GM23338 (cell line): ENCODE data around the gene GDAP1L1. TPM values are rescaled to one million over a fixed set of nuclear protein-coding genes. Genes with fewer than 3 reads are reported as not detected.

Experiments used
- ATAC-seq: fragments of 200-7000 bp; cut with Tn5 transposase; 3 replicates; pipeline ENCODE4 v1.9.1; 2020
- DNase-seq: peaks from one replicate; pipeline ENCODE4 v3.0.0-alpha.2; 2015; ENCODE audit warnings: low spot score
- H2AFZ ChIP-seq: fragments of 200-600 bp; sonication (generic); 2 replicates; pipeline ENCODE4 v1.8.0; 2016; ENCODE audit warnings: antibody characterized with exemption, mild to moderate bottlenecking, moderate library complexity
- H3F3A ChIP-seq: fragments of 200-600 bp; sonication (generic); replicated peaks from 2 replicates; pipeline ENCODE4 v1.8.0; 2017; ENCODE audit warnings: antibody characterized with exemption, mixed run types, low read depth
- H3K27ac ChIP-seq: fragments of 200-600 bp; sonication (generic); 2 replicates; pipeline ENCODE4 v1.6.1; 2016; ENCODE audit warnings: low read depth
- H3K27me3 ChIP-seq: fragments of 200-600 bp; sonication (generic); 2 replicates; pipeline ENCODE4 v1.8.0; 2016; ENCODE audit warnings: mild to moderate bottlenecking, mixed run types, moderate library complexity; ENCODE audit not compliant: insufficient read depth
- H3K36me3 ChIP-seq: fragments of 200-600 bp; sonication (generic); 2 replicates; pipeline ENCODE4 v1.8.0; 2016; ENCODE audit warnings: mild to moderate bottlenecking; ENCODE audit not compliant: insufficient read depth
- H3K4me1 ChIP-seq: fragments of 200-600 bp; sonication (generic); 2 replicates; pipeline ENCODE4 v1.8.0; 2016; ENCODE audit warnings: mild to moderate bottlenecking, moderate library complexity; ENCODE audit not compliant: insufficient read depth
- H3K4me2 ChIP-seq: fragments of 200-600 bp; sonication (generic); 2 replicates; pipeline ENCODE4 v1.7.1; 2017; ENCODE audit warnings: mixed run types
- H3K4me3 ChIP-seq: fragments of 200-600 bp; sonication (generic); 2 replicates; pipeline ENCODE4 v1.6.1; 2016; ENCODE audit warnings: mixed run types
- H3K79me2 ChIP-seq: fragments of 200-600 bp; sonication (generic); replicated peaks from 2 replicates; pipeline ENCODE4 v1.8.0; 2017; ENCODE audit warnings: mild to moderate bottlenecking; ENCODE audit not compliant: insufficient read depth
- H3K9me2 ChIP-seq: fragments of 200-600 bp; sonication (generic); 2 replicates; pipeline ENCODE4 v1.8.0; 2017; ENCODE audit not compliant: insufficient read depth
- H4K20me1 ChIP-seq: fragments of 200-600 bp; sonication (generic); replicated peaks from 2 replicates; pipeline ENCODE4 v1.8.0; 2017; ENCODE audit warnings: mild to moderate bottlenecking; ENCODE audit not compliant: insufficient read depth
- H3K27ac Mint-ChIP-seq: 2 replicates; pipeline ENCODE4 v1.8.0; 2020; ENCODE audit warnings: inconsistent platforms, mild to moderate bottlenecking, moderate library complexity, mixed read lengths
- H3K27me3 Mint-ChIP-seq: 3 replicates; pipeline ENCODE4 v1.8.0; 2022; ENCODE audit warnings: low read depth, mild to moderate bottlenecking, moderate library complexity, mixed read lengths, inconsistent platforms; ENCODE audit not compliant: insufficient read depth, poor library complexity
- H3K36me3 Mint-ChIP-seq: 3 replicates; pipeline ENCODE4 v1.8.0; 2021; ENCODE audit warnings: low read depth, mild to moderate bottlenecking, inconsistent platforms, moderate library complexity, mixed read lengths
- H3K4me1 Mint-ChIP-seq: 3 replicates; pipeline ENCODE4 v1.8.0; 2020; ENCODE audit warnings: mild to moderate bottlenecking, inconsistent platforms, mixed read lengths
- H3K4me3 Mint-ChIP-seq: 3 replicates; pipeline ENCODE4 v1.8.0; 2021; ENCODE audit warnings: moderate library complexity, mild to moderate bottlenecking, inconsistent platforms, mixed read lengths
- H3K9me3 Mint-ChIP-seq: 3 replicates; pipeline ENCODE4 v1.8.0; 2020; ENCODE audit warnings: moderate library complexity, mild to moderate bottlenecking, inconsistent platforms, mixed read lengths
- CREB1 ChIP-seq: fragments of 250-450 bp; sonication (Bioruptor Pico); IDR thresholded peaks from 2 replicates; pipeline ENCODE4 v1.5.0; 2020; ENCODE audit warnings: low read depth, mild to moderate bottlenecking, moderate library complexity
- EZH2 ChIP-seq: fragments of 200-600 bp; sonication (generic); IDR thresholded peaks from one replicate; pipeline ENCODE4 v1.8.0; 2017; ENCODE audit warnings: antibody characterized with exemption, mild to moderate bottlenecking, low read depth; ENCODE audit not compliant: unreplicated experiment
- EZH2phosphoT487 ChIP-seq: fragments of 200-600 bp; sonication (generic); IDR thresholded peaks from one replicate; pipeline ENCODE4 v1.8.1; 2018; ENCODE audit warnings: antibody characterized with exemption; ENCODE audit not compliant: unreplicated experiment
- JUNB ChIP-seq: IDR thresholded peaks from one replicate; pipeline ENCODE4 v1.6.1; 2016; ENCODE audit warnings: antibody characterized with exemption; ENCODE audit not compliant: unreplicated experiment
- NANOG ChIP-seq: IDR thresholded peaks from 2 replicates; pipeline ENCODE4 v1.6.1; 2016; ENCODE audit warnings: antibody characterized with exemption, borderline replicate concordance
- POLR2AphosphoS5 ChIP-seq: IDR thresholded peaks from 2 replicates; pipeline ENCODE4 v1.6.1; 2016; ENCODE audit warnings: antibody characterized with exemption, low read depth
- STAT1 ChIP-seq: IDR thresholded peaks from one replicate; pipeline ENCODE4 v1.6.1; 2016; ENCODE audit warnings: antibody characterized with exemption; ENCODE audit not compliant: unreplicated experiment
- ZNF331 ChIP-seq: fragments of 250-450 bp; sonication (Bioruptor Pico); IDR thresholded peaks from 2 replicates; pipeline ENCODE4 v1.5.0; 2020; ENCODE audit warnings: low read depth, mild to moderate bottlenecking, moderate library complexity
- polyA plus RNA-seq: library from polyadenylated mRNA; unstranded; fragments of >200 nt; fragmentation: Nextera tagmentation; extraction: Ambion mirVana; gene quantifications from 2 replicates; pipeline ENCODE4 v1.2.1, GENCODE V29; 2016
- total RNA-seq: library from RNA; depleted of rRNA; stranded (reverse); fragments of >200 nt; shearing (Covaris generic); gene quantifications from 2 replicates; pipeline ENCODE4 v1.2.3, GENCODE V29; 2014
- TF ChIP-seq, protein P1 (sequence below): IDR thresholded peaks from one replicate; pipeline ENCODE4 v1.6.1; 2018; ENCODE audit warnings: antibody characterized with exemption; ENCODE audit not compliant: unreplicated experiment
- TF ChIP-seq, protein P2 (sequence below): IDR thresholded peaks from 2 replicates; pipeline ENCODE4 v1.6.1; 2016; ENCODE audit warnings: antibody characterized with exemption

Gene GDAP1L1
- total and polyA plus RNA-seq, 2 experiments from 2014 or later: 4.5 to 11.2 TPM

DNA sequence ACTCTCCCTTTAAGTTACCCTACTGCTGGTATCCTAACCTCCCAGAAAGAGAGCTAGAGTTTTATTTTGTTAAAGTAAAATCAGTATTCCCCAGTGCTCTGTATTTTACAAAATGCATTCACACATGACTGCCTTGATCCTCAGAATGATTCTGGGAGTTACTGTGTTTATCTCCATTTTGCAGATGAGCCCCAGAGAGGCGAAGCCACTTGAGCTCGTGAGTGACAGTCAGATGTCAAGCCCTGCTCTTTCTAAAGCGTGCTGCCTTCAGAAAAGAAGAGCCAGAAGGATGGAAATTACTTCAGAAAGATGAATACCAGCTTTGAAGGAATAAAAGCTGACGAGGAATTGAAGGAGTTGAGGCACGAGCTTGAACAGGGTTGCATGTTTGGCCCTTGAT lies 22.5 kb upstream of the GDAP1L1 start (continued):
- TF ChIP-seq, protein P1, sequence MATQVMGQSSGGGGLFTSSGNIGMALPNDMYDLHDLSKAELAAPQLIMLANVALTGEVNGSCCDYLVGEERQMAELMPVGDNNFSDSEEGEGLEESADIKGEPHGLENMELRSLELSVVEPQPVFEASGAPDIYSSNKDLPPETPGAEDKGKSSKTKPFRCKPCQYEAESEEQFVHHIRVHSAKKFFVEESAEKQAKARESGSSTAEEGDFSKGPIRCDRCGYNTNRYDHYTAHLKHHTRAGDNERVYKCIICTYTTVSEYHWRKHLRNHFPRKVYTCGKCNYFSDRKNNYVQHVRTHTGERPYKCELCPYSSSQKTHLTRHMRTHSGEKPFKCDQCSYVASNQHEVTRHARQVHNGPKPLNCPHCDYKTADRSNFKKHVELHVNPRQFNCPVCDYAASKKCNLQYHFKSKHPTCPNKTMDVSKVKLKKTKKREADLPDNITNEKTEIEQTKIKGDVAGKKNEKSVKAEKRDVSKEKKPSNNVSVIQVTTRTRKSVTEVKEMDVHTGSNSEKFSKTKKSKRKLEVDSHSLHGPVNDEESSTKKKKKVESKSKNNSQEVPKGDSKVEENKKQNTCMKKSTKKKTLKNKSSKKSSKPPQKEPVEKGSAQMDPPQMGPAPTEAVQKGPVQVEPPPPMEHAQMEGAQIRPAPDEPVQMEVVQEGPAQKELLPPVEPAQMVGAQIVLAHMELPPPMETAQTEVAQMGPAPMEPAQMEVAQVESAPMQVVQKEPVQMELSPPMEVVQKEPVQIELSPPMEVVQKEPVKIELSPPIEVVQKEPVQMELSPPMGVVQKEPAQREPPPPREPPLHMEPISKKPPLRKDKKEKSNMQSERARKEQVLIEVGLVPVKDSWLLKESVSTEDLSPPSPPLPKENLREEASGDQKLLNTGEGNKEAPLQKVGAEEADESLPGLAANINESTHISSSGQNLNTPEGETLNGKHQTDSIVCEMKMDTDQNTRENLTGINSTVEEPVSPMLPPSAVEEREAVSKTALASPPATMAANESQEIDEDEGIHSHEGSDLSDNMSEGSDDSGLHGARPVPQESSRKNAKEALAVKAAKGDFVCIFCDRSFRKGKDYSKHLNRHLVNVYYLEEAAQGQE: no peak
- no peak for TF ChIP-seq ZNF331
- TF ChIP-seq CREB1 (CRISPR knock-in tag): no peak
- TF ChIP-seq EZH2phosphoT487: no peak
- TF ChIP-seq, protein P2, sequence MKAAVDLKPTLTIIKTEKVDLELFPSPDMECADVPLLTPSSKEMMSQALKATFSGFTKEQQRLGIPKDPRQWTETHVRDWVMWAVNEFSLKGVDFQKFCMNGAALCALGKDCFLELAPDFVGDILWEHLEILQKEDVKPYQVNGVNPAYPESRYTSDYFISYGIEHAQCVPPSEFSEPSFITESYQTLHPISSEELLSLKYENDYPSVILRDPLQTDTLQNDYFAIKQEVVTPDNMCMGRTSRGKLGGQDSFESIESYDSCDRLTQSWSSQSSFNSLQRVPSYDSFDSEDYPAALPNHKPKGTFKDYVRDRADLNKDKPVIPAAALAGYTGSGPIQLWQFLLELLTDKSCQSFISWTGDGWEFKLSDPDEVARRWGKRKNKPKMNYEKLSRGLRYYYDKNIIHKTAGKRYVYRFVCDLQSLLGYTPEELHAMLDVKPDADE: no peak
- no peak for TF ChIP-seq STAT1
- no peak for TF ChIP-seq POLR2AphosphoS5
- no peak for TF ChIP-seq JUNB

DNA sequence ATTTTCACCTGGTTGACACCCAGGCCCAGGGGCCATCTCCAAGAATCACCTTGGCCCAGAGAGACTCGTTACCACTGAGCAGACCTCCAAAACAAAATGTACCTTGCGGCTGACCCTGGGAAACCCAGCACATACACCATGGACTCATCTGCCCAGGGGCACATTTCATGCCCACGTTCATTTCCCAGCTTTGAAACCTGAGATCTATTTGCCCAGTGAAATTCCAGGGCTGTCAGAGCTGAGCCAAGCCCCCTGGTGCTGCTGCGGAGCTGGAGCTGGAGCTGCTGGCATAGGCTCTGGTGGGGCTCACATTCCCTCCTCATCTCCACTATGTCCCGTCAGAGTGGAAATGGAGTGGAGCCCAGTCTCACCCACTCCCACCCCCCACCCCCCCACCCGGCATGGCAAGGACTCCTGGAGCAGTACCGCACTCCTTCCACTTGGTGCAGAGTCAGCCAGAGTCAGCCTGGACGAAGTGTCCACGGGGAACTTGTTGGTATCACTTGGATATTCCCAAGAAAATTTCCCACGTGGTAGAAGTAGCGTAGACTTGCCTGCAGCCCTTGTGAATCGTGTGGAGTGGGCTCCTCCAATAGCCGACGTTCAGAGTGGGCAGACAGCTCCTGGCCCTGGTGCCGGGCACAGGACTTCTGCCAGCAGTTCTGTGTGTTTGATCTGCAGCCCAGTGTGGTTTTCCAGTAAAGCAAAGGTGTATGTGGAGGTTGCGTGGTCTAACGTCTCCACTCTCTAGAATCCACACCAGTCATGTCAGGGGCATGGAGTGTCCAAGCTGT lies 18.4 kb upstream of the GDAP1L1 start:
- Histone ChIP-seq H2AFZ (no peak overlapping the region), H3K27me3 (no peaks in the 10 kb centered on the region)
- TF ChIP-seq, protein P1: no peak
- TF ChIP-seq EZH2 (no peak), NANOG (no peak), ZNF331 (no peak), CREB1 (CRISPR knock-in tag) (no peak)
- TF ChIP-seq, protein P2: no peak

More for the DNA sequence above, 18.4 kb upstream of the GDAP1L1 start:
- Histone ChIP-seq H3F3A (no peaks in the 10 kb centered on the region), H4K20me1 (no peaks in the 10 kb centered on the region), H3K36me3 (no peaks in the 10 kb centered on the region), H3K79me2 (no peaks in the 10 kb centered on the region), H3K9me2 (no peaks in the 10 kb centered on the region; the same call in 1 of the 2 replicates), H3K4me3 (no peak overlapping the region), H3K4me1 (peaks cover 10% of the 10 kb centered on the region), H3K4me2 (no peak overlapping the region), H3K27ac (no peak overlapping the region)
- DNase-seq: no peak
- H3K27ac Mint-ChIP-seq: peak overlapping the region; percentile 72
- H3K4me3 Mint-ChIP-seq: no peak overlapping the region; the same call in 2 of the 3 replicates
- no peaks in the 10 kb centered on the region for H3K36me3 Mint-ChIP-seq
- peak; percentile 30 for ATAC-seq
- H3K9me3 Mint-ChIP-seq: no peaks in the 10 kb centered on the region
- peaks cover 16% of the 10 kb centered on the region for H3K4me1 Mint-ChIP-seq
- H3K27me3 Mint-ChIP-seq: peaks cover 2% of the 10 kb centered on the region
